Adipocyte (in vitro differentiated cells): ENCODE results near the gene OBSCN.

Experiments used
- DNase-seq: peaks from one replicate; pipeline ENCODE4 v3.0.0-alpha.2; 2015; ENCODE audit warnings: low read depth
- H3K27me3 ChIP-seq: replicated peaks from 2 replicates; pipeline ENCODE4 v1.7.0; 2013; ENCODE audit warnings: mild to moderate bottlenecking, low read length, moderate library complexity; ENCODE audit not compliant: control insufficient read depth, insufficient read depth
- H3K36me3 ChIP-seq: 2 replicates; pipeline ENCODE4 v1.7.0; 2013; ENCODE audit warnings: low read length, mild to moderate bottlenecking, moderate library complexity; ENCODE audit not compliant: control insufficient read depth, insufficient read depth, severe bottlenecking
- H3K4me1 ChIP-seq: 2 replicates; pipeline ENCODE4 v1.7.0; 2013; ENCODE audit warnings: mild to moderate bottlenecking, low read length, moderate library complexity; ENCODE audit not compliant: control insufficient read depth, insufficient read depth
- H3K4me3 ChIP-seq: 2 replicates; pipeline ENCODE4 v1.7.0; 2013; ENCODE audit warnings: mild to moderate bottlenecking, low read length, moderate library complexity
- H3K9ac ChIP-seq: 2 replicates; pipeline ENCODE4 v1.7.0; 2013; ENCODE audit warnings: mild to moderate bottlenecking, low read length, moderate library complexity
- H3K9me3 ChIP-seq: 2 replicates; pipeline ENCODE4 v1.7.0; 2013; ENCODE audit warnings: mild to moderate bottlenecking, low read length, moderate library complexity; ENCODE audit not compliant: control insufficient read depth

OBSCN gene

GRCh38 chr1:228366866-228367741 lies 159.3 kb downstream of the OBSCN start:
- Histone ChIP-seq H3K36me3 (no peaks in the 10 kb centered on the region), H3K9me3 (no peaks in the 10 kb centered on the region), H3K27me3 (peaks cover 61% of the 10 kb centered on the region), H3K4me1 (no peaks in the 10 kb centered on the region), H3K9ac (no peak overlapping the region), H3K4me3 (no peak overlapping the region)
- DNase-seq: no peak

- no peak overlapping the region for H3K9ac ChIP-seq
- DNase-seq: no peak
- H3K27me3 ChIP-seq: peaks cover 71% of the 10 kb centered on the region
- H3K4me1 ChIP-seq: no peaks in the 10 kb centered on the region
- H3K4me3 ChIP-seq: no peak overlapping the region
- no peaks in the 10 kb centered on the region for H3K9me3 ChIP-seq
- no peaks in the 10 kb centered on the region for H3K36me3 ChIP-seq
Measured at GRCh38 chr1:228367798-228368791, 160.3 kb downstream of the OBSCN start.

GRCh38 chr1:228368801-228369607 lies 161.2 kb downstream of the OBSCN start:
- Histone ChIP-seq H3K9ac (no peak overlapping the region), H3K9me3 (no peaks in the 10 kb centered on the region), H3K4me1 (no peaks in the 10 kb centered on the region), H3K27me3 (peaks cover 74% of the 10 kb centered on the region), H3K36me3 (no peaks in the 10 kb centered on the region), H3K4me3 (no peak overlapping the region)
- DNase-seq: no peak

- DNase-seq: no peak
Measured at GRCh38 chr1:228369608-228370438, 162.0 kb downstream of the OBSCN start.

GRCh38 chr1:228370439-228370940 lies 162.6 kb downstream of the OBSCN start:
- peaks cover 67% of the 10 kb centered on the region for H3K27me3 ChIP-seq
- no peaks in the 10 kb centered on the region for H3K9me3 ChIP-seq
- H3K9ac ChIP-seq: no peak overlapping the region
- no peaks in the 10 kb centered on the region for H3K36me3 ChIP-seq
- DNase-seq: no peak
- no peak overlapping the region for H3K4me3 ChIP-seq
- peaks cover 11% of the 10 kb centered on the region for H3K4me1 ChIP-seq

More at GRCh38 chr1:228369608-228370438, 162.0 kb downstream of the OBSCN start:
- H3K36me3 ChIP-seq: no peaks in the 10 kb centered on the region
- H3K9me3 ChIP-seq: no peaks in the 10 kb centered on the region
- no peak overlapping the region for H3K9ac ChIP-seq
- peaks cover 69% of the 10 kb centered on the region for H3K27me3 ChIP-seq
- peaks cover 6% of the 10 kb centered on the region for H3K4me1 ChIP-seq
- H3K4me3 ChIP-seq: no peak overlapping the region

GRCh38 chr1:228370941-228371740 lies 163.3 kb downstream of the OBSCN start:
- Histone ChIP-seq H3K4me1 (peaks cover 11% of the 10 kb centered on the region), H3K27me3 (peaks cover 61% of the 10 kb centered on the region), H3K9me3 (no peaks in the 10 kb centered on the region), H3K9ac (no peak overlapping the region), H3K36me3 (no peaks in the 10 kb centered on the region), H3K4me3 (no peak overlapping the region)
- no peak for DNase-seq

GRCh38 chr1:228371741-228372182 lies 163.9 kb downstream of the OBSCN start:
- Histone ChIP-seq H3K36me3 (no peaks in the 10 kb centered on the region), H3K4me1 (peaks cover 11% of the 10 kb centered on the region), H3K4me3 (no peak overlapping the region), H3K27me3 (peaks cover 57% of the 10 kb centered on the region), H3K9me3 (no peaks in the 10 kb centered on the region), H3K9ac (no peak overlapping the region)
- DNase-seq: no peak

GRCh38 chr1:228372183-228373003 lies 164.5 kb downstream of the OBSCN start:
- no peak for DNase-seq
- Histone ChIP-seq H3K9me3 (no peaks in the 10 kb centered on the region), H3K27me3 (peaks cover 50% of the 10 kb centered on the region), H3K4me1 (peaks cover 11% of the 10 kb centered on the region), H3K36me3 (no peaks in the 10 kb centered on the region), H3K9ac (no peak overlapping the region), H3K4me3 (no peak overlapping the region)
